MCF 10A (cell line): ENCODE data around the gene C1S. TPM values are rescaled to one million over a fixed set of nuclear protein-coding genes. Genes with fewer than 3 reads are reported as not detected.

Source experiments
- BruUV-seq: library from RNA; stranded (reverse); fragments of 400-500 nt; replicated peaks from 2 replicates; lab custom pipeline; 2021; lab: Mats Ljungman, UMichigan
- CTCF ChIA-PET: fragments of 300-600 bp; sonication (Branson Sonifier 250); formaldehyde crosslinking; extraction: SDS; loops from one replicate; lab custom pipeline; 2021; ENCODE audit warnings: antibody characterized with exemption, inconsistent platforms; lab: Yijun Ruan, JAX
- POLR2A ChIA-PET: fragments of 300-600, 350-650 bp; sonication (Branson Sonifier 250); formaldehyde crosslinking; extraction: SDS; loops from one replicate; lab custom pipeline; 2020; ENCODE audit warnings: antibody characterized with exemption, inconsistent platforms; lab: Yijun Ruan, JAX
- DNase-seq: peaks from one replicate; pipeline ENCODE4 v3.0.0-alpha.2; 2018; ENCODE audit not compliant: unreplicated experiment
- H3K27ac Mint-ChIP-seq: one replicate; pipeline ENCODE4 v1.8.0; 2022; ENCODE audit warnings: mild to moderate bottlenecking, low read depth, mixed read lengths; ENCODE audit not compliant: unreplicated experiment
- H3K27me3 Mint-ChIP-seq: one replicate; pipeline ENCODE4 v1.8.0; 2022; ENCODE audit warnings: mixed read lengths; ENCODE audit not compliant: insufficient read depth, unreplicated experiment
- H3K36me3 Mint-ChIP-seq: one replicate; pipeline ENCODE4 v1.8.0; 2022; ENCODE audit warnings: mild to moderate bottlenecking, moderate library complexity, mixed read lengths; ENCODE audit not compliant: insufficient read depth, unreplicated experiment
- H3K4me1 Mint-ChIP-seq: one replicate; pipeline ENCODE4 v1.8.0; 2022; ENCODE audit warnings: mixed read lengths; ENCODE audit not compliant: insufficient read depth, unreplicated experiment
- H3K4me3 Mint-ChIP-seq: one replicate; pipeline ENCODE4 v1.8.0; 2022; ENCODE audit warnings: mild to moderate bottlenecking, moderate library complexity, mixed read lengths; ENCODE audit not compliant: unreplicated experiment
- H3K9me3 Mint-ChIP-seq: one replicate; pipeline ENCODE4 v1.8.0; 2022; ENCODE audit warnings: mixed read lengths; ENCODE audit not compliant: unreplicated experiment
- CTCF ChIP-seq: fragments of 200-600 bp; IDR thresholded peaks from one replicate; pipeline ENCODE4 v1.8.0; 2022; ENCODE audit warnings: antibody characterized with exemption, mild to moderate bottlenecking; ENCODE audit not compliant: unreplicated experiment
- intact Hi-C: fragments of 100-400 bp; cut with micrococcal nuclease; formaldehyde crosslinking; loops from 2 replicates; pipeline ENCODE4 v1.14.1; 2022
- total RNA-seq: library from RNA; stranded (reverse); gene quantifications from 2 replicates; pipeline ENCODE4 v1.2.3, GENCODE V29; 2022

C1S gene
- total RNA-seq, 1 experiment from 2014 or later, result 6.0 TPM

GRCh38 chr12:7075939-7076338 lies 15.4 kb downstream of the C1S start:
- DNase-seq, result peak; percentile 51
- Mint-ChIP-seq H3K27ac (no peak overlapping the region), H3K4me1 (peaks cover 16% of the 10 kb centered on the region), H3K9me3 (no peaks in the 10 kb centered on the region), H3K27me3 (no peaks in the 10 kb centered on the region), H3K36me3 (peaks cover 14% of the 10 kb centered on the region), H3K4me3 (no peak overlapping the region)
- BruUV-seq, result no TSS peak
- intact Hi-C loops, result no loop called here
- no peak for TF ChIP-seq CTCF
- ChIA-PET POLR2A (interaction anchor here (0.7 to 1.5 kb wide), 4 partner anchors 17 to 131 kb away, joined by 3 read pairs; partner anchors contain the start of gene C1R), CTCF (interaction anchor here (0.6 to 3.0 kb wide), 5 partner anchors 11 to 731 kb away, joined by 3 to 16 read pairs (median 6); partner anchors contain the start of gene C1S)

- CTCF ChIA-PET, result interaction anchor here (0.6 to 3.0 kb wide), 8 partner anchors 8 to 731 kb away, joined by 3 to 16 read pairs (median 4); partner anchors contain the start of gene C1S
These were observed 16.0 kb downstream of the C1S start for GRCh38 chr12:7076493-7076892.

GRCh38 chr12:7078163-7078562 lies 17.6 kb downstream of the C1S start:
- Mint-ChIP-seq H3K36me3 (peaks cover 31% of the 10 kb centered on the region), H3K27me3 (no peaks in the 10 kb centered on the region), H3K9me3 (peaks cover 6% of the 10 kb centered on the region), H3K4me1 (peaks cover 24% of the 10 kb centered on the region), H3K4me3 (no peak overlapping the region), H3K27ac (no peak overlapping the region)
- intact Hi-C loops, result no loop called here
- TF ChIP-seq CTCF, result no peak
- DNase-seq, result no peak
- BruUV-seq, result no TSS peak
- CTCF ChIA-PET, result interaction anchor here (0.7 to 3.0 kb wide), 5 partner anchors 10 to 35 kb away, joined by 3 to 9 read pairs (median 6); no protein-coding TSS in a partner anchor
- POLR2A ChIA-PET, result interaction anchor here (0.7 to 4.0 kb wide), 7 partner anchors 10 to 134 kb away, joined by 3 to 33 read pairs (median 4); partner anchors contain the start of genes C12orf57, C1RL, LPCAT3 and RNU7-1

More at GRCh38 chr12:7076493-7076892, 16.0 kb downstream of the C1S start:
- intact Hi-C loops, result no loop called here
- Mint-ChIP-seq H3K36me3 (peaks cover 16% of the 10 kb centered on the region), H3K27me3 (no peaks in the 10 kb centered on the region), H3K27ac (no peak overlapping the region), H3K9me3 (no peaks in the 10 kb centered on the region), H3K4me3 (no peak overlapping the region), H3K4me1 (peaks cover 16% of the 10 kb centered on the region)
- no peak for TF ChIP-seq CTCF
- no peak for DNase-seq
- POLR2A ChIA-PET, result interaction anchor here (0.9 to 1.4 kb wide), 5 partner anchors 11 to 32 kb away, joined by 3 to 4 read pairs (median 3); partner anchors contain the start of genes C1R and C1S
- no TSS peak for BruUV-seq

DNA sequence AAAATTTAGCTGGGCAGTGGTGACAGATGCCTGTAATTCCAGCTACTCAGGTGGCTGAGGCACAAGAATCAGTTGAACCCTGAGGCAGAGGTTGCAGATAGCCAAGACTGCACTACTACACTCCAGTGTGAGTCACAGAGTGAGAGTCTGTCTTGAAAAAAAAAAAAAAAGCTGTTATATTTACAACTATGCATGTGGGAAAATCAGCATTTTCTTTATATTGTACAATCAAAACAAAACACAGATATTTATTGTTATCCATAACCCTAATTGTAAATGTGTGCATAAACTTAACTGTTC lies 19.3 kb downstream of the C1S start:
- peaks cover 11% of the 10 kb centered on the region for H3K9me3 Mint-ChIP-seq
- peak overlapping the region; percentile 46 for H3K4me3 Mint-ChIP-seq
- POLR2A ChIA-PET, result interaction anchor here (0.8 to 4.0 kb wide), 17 partner anchors 9 to 155 kb away, joined by 3 to 33 read pairs (median 6); partner anchors contain the start of genes C12orf57, C1R, C1RL and C1S
- CTCF ChIA-PET, result interaction anchor here (0.7 to 2.8 kb wide), 10 partner anchors 8 to 154 kb away, joined by 3 to 24 read pairs (median 6); partner anchors contain the start of genes C1R and C1S
- H3K4me1 Mint-ChIP-seq, result peaks cover 26% of the 10 kb centered on the region
- peaks cover 34% of the 10 kb centered on the region for H3K36me3 Mint-ChIP-seq
- peak overlapping the region; percentile 73 for H3K27ac Mint-ChIP-seq
- H3K27me3 Mint-ChIP-seq, result no peaks in the 10 kb centered on the region
- peak; percentile 89 for DNase-seq
- intact Hi-C loops, result loop anchor here (1.0 kb wide), 1 partner anchor 19 kb away; the partner anchor contains the start of gene C1S
- TF ChIP-seq CTCF, result no peak
- no TSS peak for BruUV-seq
